HL-60 (cell line): Measurements from ENCODE around the gene DENND4B.

Experiments used
- CTCF ChIP-seq: IDR thresholded peaks from one replicate; pipeline ENCODE4 v1.5.1; 2011; ENCODE audit warnings: low read length, control low read depth, inconsistent platforms; ENCODE audit not compliant: insufficient read depth
- POLR2AphosphoS5 ChIP-seq: IDR thresholded peaks from 2 replicates; pipeline ENCODE4 v1.6.1; 2012; ENCODE audit warnings: low read depth

GRCh38 chr1:153957744-153958110, 11.2 kb upstream of the DENND4B start:
- TF ChIP-seq CTCF (no peak), POLR2AphosphoS5 (no peak)
